Esophagus muscularis mucosa (tissue), 3 donors: ENCODE data around the gene TSPYL6.

Experiments used
- POLR2AphosphoS5 ChIP-seq, 2 donors: sonication (generic); formaldehyde crosslinking; IDR thresholded peaks; one replicate each; pipeline ENCODE4 v1.6.1; 2017; ENCODE audit warnings: antibody characterized with exemption in 2 of 2
- TF ChIP-seq, protein P1 (sequence below), 3 experiments: fragments of 200-600 bp in 2 of 3; fragments of 450-650 bp in 1 of 3; sonication (generic) in 2 of 3; IDR thresholded peaks; one replicate each; pipeline ENCODE4 v1.5.1; 2017 to 2019; ENCODE audit warnings: antibody characterized with exemption in 3 of 3, mild to moderate bottlenecking in 2 of 3, moderate library complexity in 1 of 3

DNA sequence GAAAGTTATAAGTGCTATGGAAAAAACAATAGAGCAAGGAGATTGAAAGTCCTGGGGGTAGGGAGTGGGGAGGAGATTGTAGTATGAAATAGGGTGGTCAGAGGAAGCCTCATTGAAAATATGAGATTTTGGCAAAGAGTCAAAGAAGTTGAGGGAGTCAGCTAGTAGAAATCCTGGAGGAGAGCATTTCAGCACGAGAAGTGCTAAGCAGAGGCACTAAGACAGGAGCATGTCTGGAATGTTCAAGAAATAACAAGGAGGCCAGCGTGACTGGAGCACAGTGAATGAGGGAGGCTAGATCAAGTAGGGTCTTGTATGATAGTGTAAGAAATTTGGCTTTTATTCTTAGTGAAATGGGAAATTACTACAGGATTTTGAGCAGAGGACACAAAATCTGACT lies 2.1 kb upstream of the TSPYL6 start:
- peak; percentile 8 to 29 for TF ChIP-seq POLR2AphosphoS5 (IDR thresholded peaks at IDR 0.05)
- TF ChIP-seq, protein P1, sequence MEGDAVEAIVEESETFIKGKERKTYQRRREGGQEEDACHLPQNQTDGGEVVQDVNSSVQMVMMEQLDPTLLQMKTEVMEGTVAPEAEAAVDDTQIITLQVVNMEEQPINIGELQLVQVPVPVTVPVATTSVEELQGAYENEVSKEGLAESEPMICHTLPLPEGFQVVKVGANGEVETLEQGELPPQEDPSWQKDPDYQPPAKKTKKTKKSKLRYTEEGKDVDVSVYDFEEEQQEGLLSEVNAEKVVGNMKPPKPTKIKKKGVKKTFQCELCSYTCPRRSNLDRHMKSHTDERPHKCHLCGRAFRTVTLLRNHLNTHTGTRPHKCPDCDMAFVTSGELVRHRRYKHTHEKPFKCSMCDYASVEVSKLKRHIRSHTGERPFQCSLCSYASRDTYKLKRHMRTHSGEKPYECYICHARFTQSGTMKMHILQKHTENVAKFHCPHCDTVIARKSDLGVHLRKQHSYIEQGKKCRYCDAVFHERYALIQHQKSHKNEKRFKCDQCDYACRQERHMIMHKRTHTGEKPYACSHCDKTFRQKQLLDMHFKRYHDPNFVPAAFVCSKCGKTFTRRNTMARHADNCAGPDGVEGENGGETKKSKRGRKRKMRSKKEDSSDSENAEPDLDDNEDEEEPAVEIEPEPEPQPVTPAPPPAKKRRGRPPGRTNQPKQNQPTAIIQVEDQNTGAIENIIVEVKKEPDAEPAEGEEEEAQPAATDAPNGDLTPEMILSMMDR (IDR thresholded peaks at IDR 0.05) = no peak
